Large intestine (tissue), 3 donors: ENCODE measurements around the gene HEMGN. TPM values are rescaled to one million over a fixed set of nuclear protein-coding genes. Genes with fewer than 3 reads are reported as not detected.
A peak's percentile ranks its signal among the peaks of the same experiment; 100 is the strongest.

Experiments used
- DNase-seq, 2 donors: peaks; one replicate each; pipeline versions ENCODE4 v3.0.0 to v3.0.0-alpha.2; 2013
- H3K27ac ChIP-seq: one replicate; pipeline ENCODE4 v1.5.1; 2013; ENCODE audit warnings: low read length
- H3K27me3 ChIP-seq: 2 replicates; pipeline ENCODE4 v1.6.1; 2013; ENCODE audit warnings: low read length; ENCODE audit not compliant: control insufficient read depth, insufficient read depth
- H3K36me3 ChIP-seq: 2 replicates; pipeline ENCODE4 v1.6.1; 2013; ENCODE audit warnings: low read length; ENCODE audit not compliant: control insufficient read depth, insufficient read depth
- H3K4me1 ChIP-seq: one replicate; pipeline ENCODE4 v1.6.1; 2013; ENCODE audit warnings: low read length; ENCODE audit not compliant: control insufficient read depth, insufficient read depth
- H3K4me3 ChIP-seq: one replicate; pipeline ENCODE4 v1.5.1; 2013; ENCODE audit warnings: low read length
- H3K9me3 ChIP-seq: one replicate; pipeline ENCODE4 v1.6.1; 2013; ENCODE audit warnings: mild to moderate bottlenecking, low read depth, low read length, moderate library complexity; ENCODE audit not compliant: control insufficient read depth
- WGBS: methylation state at CpG from one replicate; pipeline ENCODE4 v1.1.5; 2013; ENCODE audit warnings: low lambda C conversion rate; ENCODE audit not compliant: insufficient coverage; 5-methylcytosine and 5-hydroxymethylcytosine counted together
- polyA plus RNA-seq: library from polyadenylated mRNA; unstranded; fragments of 120-200 nt; gene quantifications from one replicate; pipeline ENCODE4 v1.2.1, GENCODE V29; 2013

The HEMGN gene
- polyA plus RNA-seq, 1 donor, result 4.4 TPM

DNA sequence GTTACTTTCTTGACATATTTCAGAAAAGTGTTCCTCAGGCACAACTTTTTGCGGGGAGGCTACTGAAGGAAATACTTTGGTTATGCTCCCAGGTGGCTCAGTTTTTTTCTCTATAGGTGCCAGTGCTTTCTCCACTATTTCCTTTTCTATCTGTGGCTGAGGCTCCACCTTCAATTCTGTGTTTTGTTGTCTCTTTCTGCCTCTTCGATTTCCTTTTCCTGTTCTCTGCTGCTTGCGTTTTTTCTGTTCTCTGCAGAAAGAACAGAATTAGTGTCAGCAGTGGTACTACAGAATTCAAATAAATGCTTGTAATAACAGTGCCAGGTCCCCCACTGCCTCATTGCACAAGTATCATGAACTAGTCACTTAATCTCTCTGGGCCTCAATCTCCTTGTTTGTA, 7.0 kb downstream of the HEMGN start:
- WGBS, result 73% methylated on average over 3 of the region's 3 CpGs
- no peaks in the 10 kb centered on the region for H3K4me1 ChIP-seq
- DNase-seq, result no peak
- H3K9me3 ChIP-seq, result no peaks in the 10 kb centered on the region
- no peak overlapping the region for H3K27ac ChIP-seq
- no peak overlapping the region for H3K4me3 ChIP-seq
- no peaks in the 10 kb centered on the region for H3K36me3 ChIP-seq
- peaks cover 38% of the 10 kb centered on the region for H3K27me3 ChIP-seq

DNA sequence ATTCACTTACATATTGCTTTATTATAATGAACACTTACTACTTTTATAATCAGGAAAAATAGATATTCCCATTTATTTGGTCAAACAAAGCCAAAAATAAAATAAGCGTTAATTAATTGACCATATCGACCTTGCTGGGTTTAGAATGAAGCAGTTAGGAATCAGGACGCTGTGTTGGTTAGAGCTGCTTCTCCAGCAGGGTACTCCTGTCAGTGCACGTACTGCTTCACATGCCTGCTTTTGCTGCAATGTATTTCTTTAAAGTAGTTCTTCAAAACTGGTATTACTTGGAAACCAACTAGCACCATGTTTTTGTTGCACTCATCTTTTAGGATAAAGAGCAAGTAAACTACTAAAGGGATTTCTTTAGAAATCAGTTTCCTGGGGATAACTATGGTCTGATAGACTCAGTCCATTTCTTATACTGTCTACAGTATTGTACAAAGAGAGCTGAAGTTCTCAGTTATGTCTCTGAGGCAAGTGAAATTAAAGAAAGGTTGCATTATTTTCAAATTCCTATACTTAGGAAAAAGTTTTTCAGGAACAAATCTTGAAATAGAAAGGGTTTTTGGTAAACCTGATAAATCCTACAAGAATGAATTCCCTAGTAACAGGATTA, 8.9 kb downstream of the HEMGN start:
- H3K27me3 ChIP-seq, result peaks cover 28% of the 10 kb centered on the region
- no peaks in the 10 kb centered on the region for H3K4me1 ChIP-seq
- no peak overlapping the region for H3K27ac ChIP-seq
- H3K4me3 ChIP-seq, result no peak overlapping the region
- 72% methylated on average over 2 of the region's 4 CpGs for WGBS
- no peaks in the 10 kb centered on the region for H3K9me3 ChIP-seq
- H3K36me3 ChIP-seq, result no peaks in the 10 kb centered on the region
- DNase-seq, result no peak

DNA sequence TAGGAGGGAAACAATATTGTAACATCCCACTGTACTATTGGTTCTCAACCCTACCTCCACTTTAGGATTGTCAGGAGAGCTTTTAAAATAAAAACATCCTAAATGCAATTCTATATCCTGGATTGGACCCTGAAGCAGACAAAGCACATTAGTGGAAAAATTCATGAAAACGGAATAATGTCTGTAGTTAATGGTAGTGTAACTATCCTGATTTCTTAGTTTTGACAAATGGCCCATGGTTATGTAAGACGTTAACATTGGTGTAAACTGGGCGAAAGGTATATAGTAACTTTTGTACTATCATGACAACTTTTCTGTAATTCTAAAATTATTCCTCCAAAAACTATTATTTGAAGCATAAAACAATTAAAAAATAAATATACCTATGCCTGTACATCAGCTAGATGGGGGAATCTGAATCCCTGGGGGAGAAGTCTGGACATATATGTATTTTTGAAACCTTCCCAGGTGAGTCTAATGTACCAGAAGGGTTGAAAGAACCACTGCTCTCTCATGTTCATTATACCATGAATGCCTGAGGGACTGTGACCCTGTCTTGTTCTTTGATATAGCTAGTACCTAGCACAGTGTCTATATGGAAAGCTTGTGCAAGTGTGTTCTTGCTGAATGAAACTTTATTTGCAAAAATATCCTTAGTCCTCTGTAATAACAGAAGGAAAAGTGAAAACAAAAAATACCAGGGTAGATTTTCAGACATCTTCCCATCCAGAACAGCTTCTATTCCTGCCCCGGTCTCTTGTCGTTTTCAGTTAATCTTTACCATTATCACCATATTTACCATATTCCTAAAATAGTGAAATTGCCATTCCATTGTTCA, 12.3 kb downstream of the HEMGN start:
- H3K36me3 ChIP-seq, result no peaks in the 10 kb centered on the region
- 63% methylated on average over 3 of the region's 5 CpGs for WGBS
- peaks cover 8% of the 10 kb centered on the region for H3K4me1 ChIP-seq
- no peak overlapping the region for H3K4me3 ChIP-seq
- no peak for DNase-seq
- H3K27me3 ChIP-seq, result peaks cover 21% of the 10 kb centered on the region
- no peak overlapping the region for H3K27ac ChIP-seq
- no peaks in the 10 kb centered on the region for H3K9me3 ChIP-seq

DNA sequence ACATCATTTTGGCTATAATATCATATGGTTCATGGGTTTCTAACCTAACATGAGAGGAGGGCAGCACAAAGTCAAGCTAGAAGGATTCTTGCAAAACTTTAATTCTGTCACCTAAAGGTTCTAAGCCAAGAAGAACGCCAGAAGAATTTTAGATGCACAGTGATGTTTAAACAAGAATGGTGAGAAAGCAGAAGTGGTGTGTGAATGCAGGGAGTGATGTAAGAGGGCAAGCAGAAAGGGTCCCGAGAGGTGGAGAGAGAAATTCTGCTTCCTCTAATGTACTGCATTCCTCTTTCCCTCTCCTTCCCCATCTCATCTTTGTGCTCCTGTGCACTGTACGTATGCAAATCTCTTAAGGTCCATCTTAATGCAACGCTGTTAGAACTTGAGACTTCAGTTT, 13.6 kb downstream of the HEMGN start:
- no peak for DNase-seq
- Histone ChIP-seq H3K27me3 (peaks cover 14% of the 10 kb centered on the region), H3K4me1 (peaks cover 11% of the 10 kb centered on the region), H3K9me3 (no peaks in the 10 kb centered on the region), H3K36me3 (no peaks in the 10 kb centered on the region), H3K4me3 (no peak overlapping the region), H3K27ac (no peak overlapping the region)
- WGBS, result no CpG with 5 or more reads among the region's 4 CpGs

DNA sequence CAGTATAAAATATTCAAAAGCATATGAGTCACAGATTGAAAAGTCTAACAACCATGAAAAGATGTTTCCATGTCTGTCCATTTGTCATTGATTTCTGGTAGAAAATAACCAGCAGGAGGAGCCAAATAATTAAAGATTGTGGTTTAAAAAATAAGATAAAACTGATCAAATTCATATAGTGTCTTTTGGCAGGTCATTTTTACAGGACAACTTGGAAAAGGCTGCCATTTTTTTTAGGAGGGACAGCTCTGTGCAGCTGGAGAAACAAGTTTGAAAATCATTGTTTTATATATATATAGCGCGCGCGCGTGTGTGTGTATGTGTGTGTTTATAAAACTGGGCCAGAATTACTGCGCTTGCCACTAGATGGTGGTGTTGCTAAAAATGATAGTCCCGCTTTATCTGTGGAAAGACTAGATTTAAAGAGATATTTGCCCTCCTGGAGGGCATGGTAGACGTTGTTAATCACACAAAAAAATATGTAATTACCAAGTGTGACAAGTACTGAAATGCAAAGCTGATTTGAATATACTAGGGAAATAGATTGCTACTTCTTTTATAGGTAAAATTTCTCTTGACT, 14.4 kb downstream of the HEMGN start:
- DNase-seq, result peak; percentile 59 to 80
- WGBS, result no CpG with 5 or more reads among the region's 8 CpGs
- Histone ChIP-seq H3K27me3 (peaks cover 11% of the 10 kb centered on the region), H3K9me3 (no peaks in the 10 kb centered on the region), H3K27ac (peak overlapping the region; percentile 86), H3K4me1 (peaks cover 11% of the 10 kb centered on the region), H3K4me3 (peak overlapping the region; percentile 31), H3K36me3 (no peaks in the 10 kb centered on the region)

DNA sequence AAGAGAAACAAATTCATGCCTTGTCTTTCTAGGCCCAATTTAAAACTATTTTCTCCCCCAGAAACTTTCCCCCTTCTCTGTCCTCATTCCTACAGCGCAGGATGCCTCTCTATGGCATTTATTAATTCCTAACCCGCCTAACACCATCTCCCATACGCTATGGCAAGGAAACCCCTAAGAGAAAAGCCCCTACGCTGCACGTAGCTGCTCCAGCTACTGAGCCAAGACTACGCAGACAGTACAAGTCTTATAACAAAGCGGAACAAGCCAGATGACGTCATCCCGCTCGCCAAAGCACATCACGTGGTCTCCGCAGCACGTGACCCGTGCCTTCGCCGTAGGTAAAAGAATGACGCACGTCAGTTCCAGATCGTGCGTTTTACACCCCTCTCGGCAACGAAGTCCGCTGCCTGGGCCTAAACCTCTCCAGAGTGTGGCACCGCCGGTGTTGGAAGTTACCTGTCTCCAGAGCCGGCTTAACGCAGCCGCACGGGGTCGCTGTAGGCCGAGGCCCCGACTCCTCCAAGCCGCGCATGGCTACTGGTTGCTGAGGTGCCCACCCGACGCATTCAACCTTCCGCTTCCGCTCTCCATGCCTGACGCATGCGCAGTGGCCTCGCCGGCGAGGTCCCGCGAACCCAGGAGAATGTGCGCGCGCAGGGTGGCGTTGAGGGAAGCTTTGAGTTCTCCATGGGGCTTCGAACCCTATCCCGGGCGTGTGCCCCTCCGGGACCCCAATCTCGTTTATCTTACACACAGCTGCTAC, 15.8 kb downstream of the HEMGN start, which contains the start of gene TRMO:
TSS of gene TRMO (minus strand) at position 542 of the 766 bp plus-strand sequence. CDS start at position 535, 7 bp downstream.
- peaks cover 11% of the 10 kb centered on the region for H3K4me1 ChIP-seq
- H3K36me3 ChIP-seq, result no peaks in the 10 kb centered on the region
- peaks cover 8% of the 10 kb centered on the region for H3K27me3 ChIP-seq
- peak within 1 kb of the TSS; percentile 86 for H3K27ac ChIP-seq
- H3K9me3 ChIP-seq, result no peaks in the 10 kb centered on the region
- no CpG with 5 or more reads among the region's 54 CpGs for WGBS
- peak; percentile 98 to 99 for DNase-seq
- H3K4me3 ChIP-seq, result peak within 1 kb of the TSS; percentile 52

DNA sequence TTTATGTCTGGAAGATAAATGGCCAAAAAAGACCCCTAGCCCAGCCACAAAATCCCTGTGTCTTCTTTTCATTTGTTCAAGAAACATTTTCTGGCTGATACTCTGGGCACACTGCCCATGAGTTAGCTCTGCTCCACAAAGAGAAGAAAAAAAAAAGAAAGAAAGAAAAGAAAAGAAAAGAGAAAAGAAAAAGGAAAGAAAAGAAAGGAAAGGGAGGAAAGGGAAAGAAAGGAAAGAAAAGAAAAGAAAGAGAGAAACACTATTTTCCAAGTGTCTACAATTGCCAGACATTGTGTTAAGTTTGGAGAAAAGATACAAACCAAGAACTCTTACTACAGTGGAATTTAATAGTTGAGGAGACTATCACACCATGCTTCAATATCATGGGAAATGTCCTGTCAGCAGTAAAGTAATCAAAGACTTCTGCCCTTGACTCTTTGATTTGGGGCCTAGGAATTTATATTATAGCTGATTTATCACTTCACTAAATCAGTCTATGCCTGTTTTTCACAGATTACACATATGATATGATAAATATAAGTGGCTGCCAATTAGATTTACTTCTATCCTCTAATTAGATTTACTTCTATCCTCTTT, 18.7 kb downstream of the HEMGN start:
- Histone ChIP-seq H3K4me1 (peaks cover 11% of the 10 kb centered on the region), H3K36me3 (peaks cover 10% of the 10 kb centered on the region), H3K27ac (no peak overlapping the region), H3K4me3 (no peak overlapping the region), H3K27me3 (no peaks in the 10 kb centered on the region), H3K9me3 (no peaks in the 10 kb centered on the region)
- no peak for DNase-seq

DNA sequence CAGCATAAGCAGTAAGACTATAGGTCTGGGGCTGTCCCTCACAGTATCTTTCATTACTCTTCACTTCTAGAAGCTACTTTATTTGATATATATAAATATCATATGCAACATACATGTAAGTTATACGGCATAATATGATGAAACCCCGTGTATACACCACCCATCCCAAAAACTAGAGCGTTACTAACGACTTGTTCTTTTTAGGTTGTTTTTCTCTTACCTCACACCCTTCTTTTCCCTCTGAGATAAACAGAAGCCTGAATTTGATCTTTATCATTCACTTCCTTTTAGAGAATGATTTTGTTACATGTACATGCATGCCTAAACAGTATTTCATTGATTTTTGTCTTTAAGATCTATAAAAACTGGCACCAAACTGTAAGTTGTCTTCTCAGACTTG, 19.4 kb downstream of the HEMGN start:
- H3K36me3 ChIP-seq, result peaks cover 10% of the 10 kb centered on the region
- no peaks in the 10 kb centered on the region for H3K9me3 ChIP-seq
- WGBS, result 90% methylated on average over 2 of the region's 4 CpGs
- DNase-seq, result no peak
- H3K4me3 ChIP-seq, result no peak overlapping the region
- peaks cover 11% of the 10 kb centered on the region for H3K4me1 ChIP-seq
- H3K27ac ChIP-seq, result no peak overlapping the region
- H3K27me3 ChIP-seq, result no peaks in the 10 kb centered on the region

DNA sequence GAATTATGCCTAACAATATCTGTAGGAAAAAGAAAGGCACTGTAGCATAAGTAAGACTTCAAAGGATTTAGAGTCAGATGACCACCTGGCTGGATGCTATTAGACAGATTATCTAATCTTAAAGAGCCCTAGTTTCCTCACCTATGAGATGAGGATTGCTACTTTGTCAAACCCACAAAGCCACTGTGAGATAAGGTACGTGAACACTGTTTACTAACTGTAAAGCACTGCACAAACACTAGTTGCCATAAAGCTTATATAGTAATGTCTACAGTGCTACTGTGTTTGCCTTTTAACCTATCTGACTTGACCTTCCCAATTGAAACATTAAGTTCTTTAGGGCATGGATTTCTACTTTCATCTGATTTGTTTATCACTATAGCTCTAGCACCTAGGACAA, 26.0 kb downstream of the HEMGN start:
- H3K27ac ChIP-seq, result no peak overlapping the region
- H3K9me3 ChIP-seq, result no peaks in the 10 kb centered on the region
- peaks cover 51% of the 10 kb centered on the region for H3K36me3 ChIP-seq
- no peak for DNase-seq
- no peaks in the 10 kb centered on the region for H3K4me1 ChIP-seq
- H3K4me3 ChIP-seq, result no peak overlapping the region
- H3K27me3 ChIP-seq, result no peaks in the 10 kb centered on the region
- no CpG with 5 or more reads among the region's 1 CpG for WGBS

DNA sequence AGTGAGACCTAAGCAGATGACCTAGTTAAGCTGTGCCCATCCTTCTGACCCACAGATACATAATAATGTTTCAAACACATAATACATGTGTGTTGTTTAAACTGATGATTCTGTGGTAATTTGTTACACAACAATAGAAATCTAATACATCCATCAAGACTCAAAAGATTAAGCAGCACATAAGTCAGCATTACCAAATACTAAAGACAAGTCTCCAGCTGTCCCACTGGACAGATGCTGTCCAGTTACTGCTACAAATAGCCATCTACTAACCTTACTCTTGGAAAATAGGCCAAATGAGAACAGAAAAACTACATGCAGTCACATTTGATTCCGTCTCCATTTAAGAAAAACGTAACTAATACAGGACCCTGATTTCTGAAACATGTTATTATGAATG, 26.4 kb downstream of the HEMGN start:
- H3K27me3 ChIP-seq, result no peaks in the 10 kb centered on the region
- no peak overlapping the region for H3K4me3 ChIP-seq
- peaks cover 51% of the 10 kb centered on the region for H3K36me3 ChIP-seq
- no peak for DNase-seq
- H3K4me1 ChIP-seq, result no peaks in the 10 kb centered on the region
- no CpG with 5 or more reads among the region's 2 CpGs for WGBS
- H3K27ac ChIP-seq, result no peak overlapping the region
- H3K9me3 ChIP-seq, result no peaks in the 10 kb centered on the region
